Measurements from ENCODE around the gene PSG2.
"Not testable (repeated sequence)": the region's sequence is repeated elsewhere in the genome, so short reads cannot be mapped to it uniquely, and the experiment has no call there.

Gene PSG2

DNA sequence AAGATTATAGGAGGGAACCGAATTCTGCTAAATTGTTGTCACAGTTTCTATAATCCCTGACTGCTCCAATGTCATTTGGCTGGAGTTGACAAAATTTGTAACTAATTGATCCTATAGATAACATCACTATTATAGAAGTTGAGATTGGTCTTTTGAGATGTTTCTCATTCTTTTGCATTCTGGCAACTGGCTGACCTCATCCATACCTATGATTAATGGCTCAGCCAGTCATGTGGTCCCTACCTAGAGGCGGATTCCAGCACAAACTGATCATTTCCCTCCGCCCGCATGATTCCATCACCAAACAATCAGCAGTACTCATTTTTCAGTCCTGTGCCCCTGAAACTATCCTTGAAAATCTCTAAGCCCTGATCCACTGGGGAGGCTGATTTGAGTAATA lies 4.2 kb downstream of the PSG2 start:
- no peak for DNase-seq (ENCODE audit: low read depth in 4 of 4, low spot score in 1 of 4)

DNA sequence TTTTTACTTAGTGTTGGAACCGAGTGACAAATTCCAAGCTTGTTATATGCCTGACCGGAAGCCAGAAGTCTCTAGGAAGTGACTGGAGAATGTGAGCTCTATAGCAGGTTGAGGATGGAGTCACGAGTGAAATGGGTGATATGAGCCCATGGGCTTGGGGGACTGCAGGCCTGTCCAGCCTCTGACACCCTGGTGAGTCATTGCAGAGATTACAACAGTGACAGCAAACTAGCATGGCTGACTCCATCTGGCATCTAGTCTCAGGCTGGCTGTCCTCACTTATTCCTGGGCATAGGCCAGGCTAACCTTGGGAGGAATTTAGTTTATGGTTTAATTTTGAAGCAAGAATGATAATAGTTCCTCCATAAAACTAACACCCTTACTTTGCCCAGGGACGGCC lies 4.6 kb downstream of the PSG2 start:
- DNase-seq (ENCODE audit: low read depth in 4 of 4, low spot score in 1 of 4): not testable (repeated sequence)

DNA sequence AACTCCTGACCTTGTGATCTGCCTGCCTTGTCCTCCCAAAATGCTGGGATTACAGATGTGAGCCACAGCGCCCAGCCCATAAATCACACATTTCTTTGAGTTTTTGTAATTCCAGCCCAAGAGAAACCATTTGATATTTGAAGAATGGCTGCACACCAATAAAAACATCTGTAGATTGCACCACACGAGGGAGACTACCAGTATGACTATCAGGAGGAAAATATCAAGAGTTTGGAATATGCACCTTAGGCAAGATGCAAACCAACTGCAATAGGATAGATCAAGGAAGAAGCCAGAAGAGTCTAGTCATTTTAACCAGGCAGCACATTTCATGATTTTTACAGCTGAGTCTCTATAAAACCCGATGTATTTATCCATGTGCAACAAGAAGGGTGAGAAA lies 20.1 kb downstream of the PSG2 start:
- not testable (repeated sequence) for DNase-seq (ENCODE audit: low read depth in 4 of 4, low spot score in 1 of 4)

DNA sequence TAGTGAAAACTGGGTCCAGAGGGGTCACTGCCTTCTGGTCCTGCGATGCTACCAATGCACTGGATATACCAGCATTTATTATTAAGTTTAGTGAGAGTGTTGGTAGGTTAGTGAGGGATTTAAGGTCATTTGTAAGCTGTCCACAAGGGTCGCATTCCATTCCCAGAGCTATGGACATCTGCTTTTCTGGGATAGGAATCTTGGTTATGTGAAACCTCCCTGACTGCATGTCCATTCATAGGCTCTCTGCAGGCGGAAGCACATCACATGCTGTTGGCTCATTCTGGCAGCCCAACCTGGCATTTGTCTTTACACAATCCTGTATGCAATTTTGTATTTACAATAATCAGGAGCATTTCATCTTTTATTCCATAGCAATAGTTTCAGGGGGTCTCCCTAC lies 21.2 kb downstream of the PSG2 start:
- not testable (repeated sequence) for DNase-seq (ENCODE audit: low read depth in 4 of 4, low spot score in 1 of 4)

DNA sequence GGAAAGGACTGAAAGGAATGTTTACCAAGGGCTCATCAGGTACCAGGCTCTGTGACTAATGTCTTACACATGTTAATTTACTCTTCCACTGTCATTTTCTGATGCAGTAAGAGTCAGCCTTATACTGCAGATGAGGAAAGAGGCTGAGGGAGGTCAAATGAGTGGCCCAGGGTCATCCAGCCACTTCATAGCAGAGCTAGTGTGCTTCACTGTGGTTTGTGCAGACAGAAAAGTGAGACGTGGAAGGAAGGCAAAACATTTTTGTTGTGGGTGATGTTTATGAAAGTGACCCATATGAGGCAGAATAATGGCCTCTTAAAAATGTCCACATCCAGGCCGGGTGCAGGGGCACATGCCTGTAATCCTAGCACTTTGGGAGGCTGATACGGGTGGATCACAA lies 22.2 kb downstream of the PSG2 start:
- DNase-seq (ENCODE audit: low read depth in 4 of 4, low spot score in 1 of 4): not testable (repeated sequence)

DNA sequence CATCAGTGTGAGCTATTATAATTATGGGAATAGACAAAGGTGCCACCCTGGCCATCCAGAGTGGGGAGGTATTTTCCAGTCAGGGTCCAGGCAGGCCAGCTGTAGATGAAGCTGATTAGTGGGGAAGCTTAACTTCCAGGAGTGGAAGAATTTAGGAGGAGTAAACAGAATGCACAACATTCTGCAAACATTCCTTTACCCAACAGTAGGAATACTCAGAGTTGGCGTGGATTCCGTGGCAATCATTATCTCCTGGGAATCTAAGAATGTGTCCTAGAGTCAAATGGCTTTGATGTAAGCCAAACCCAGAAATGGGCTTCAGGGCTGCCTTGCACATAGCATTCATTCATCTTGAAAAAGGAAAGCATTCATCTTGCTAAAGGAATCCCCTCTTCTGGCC lies 23.0 kb downstream of the PSG2 start:
- DNase-seq (ENCODE audit: low read depth in 4 of 4, low spot score in 1 of 4): not testable (repeated sequence)

DNA sequence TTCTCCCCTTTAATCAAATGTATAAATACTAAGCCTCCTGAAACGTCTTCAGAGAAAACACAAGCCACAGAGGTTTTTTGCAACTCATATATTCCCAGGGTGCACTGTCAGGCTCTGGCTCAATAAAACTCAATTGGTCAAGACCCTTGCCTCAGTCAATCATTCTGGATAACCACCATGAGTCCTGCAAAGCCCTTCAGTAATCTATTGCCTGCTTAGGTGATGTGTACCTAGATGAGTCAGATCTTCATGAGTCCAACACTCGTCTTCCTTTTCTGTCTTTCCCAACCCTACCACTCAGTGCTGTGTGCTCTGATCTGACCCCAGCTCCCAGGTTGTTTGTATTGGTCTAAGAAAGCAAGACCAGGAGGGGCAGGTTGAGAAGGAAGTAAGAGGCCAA lies 24.1 kb downstream of the PSG2 start:
- not testable (repeated sequence) for DNase-seq (ENCODE audit: low read depth in 4 of 4, low spot score in 1 of 4)

DNA sequence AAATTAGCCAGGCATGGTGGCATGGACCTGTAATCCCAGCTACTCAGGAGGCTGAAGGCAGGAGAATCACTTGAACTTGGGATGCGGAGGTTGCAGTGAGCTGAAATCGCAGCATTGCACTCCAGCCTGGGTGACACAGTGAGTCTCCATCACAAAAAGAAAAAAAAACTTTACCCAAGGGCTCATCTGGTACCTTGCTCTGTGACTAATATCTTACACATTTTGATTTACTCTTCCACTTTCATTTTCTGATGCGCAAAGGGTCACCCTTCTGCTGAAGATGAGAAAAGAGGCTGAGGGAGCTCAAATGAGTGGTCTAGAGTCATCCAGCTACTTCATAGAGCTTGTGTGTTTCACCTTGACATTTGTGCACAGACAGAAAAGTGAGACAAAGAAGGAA lies 34.5 kb downstream of the PSG2 start:
- not testable (repeated sequence) for DNase-seq (ENCODE audit: low read depth in 4 of 4, low spot score in 1 of 4)

DNA sequence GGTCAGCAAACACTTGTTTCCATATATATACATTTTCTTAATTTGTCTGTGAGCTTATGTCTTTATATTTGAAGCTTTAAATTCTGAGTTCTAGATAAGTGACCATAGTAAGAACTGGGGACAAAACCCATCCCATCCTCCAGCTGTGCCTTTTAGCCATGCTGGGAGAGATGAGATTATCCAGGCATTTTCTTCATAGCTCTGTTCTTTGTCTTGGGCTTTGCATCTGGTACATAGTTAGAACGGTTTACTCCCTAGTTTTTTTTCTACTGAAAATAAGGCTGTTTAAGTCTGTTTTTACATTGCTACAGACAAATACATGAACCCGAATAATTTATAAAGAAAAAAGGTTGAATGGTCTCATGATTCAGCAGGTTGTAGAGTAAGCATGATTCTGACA lies 35.9 kb downstream of the PSG2 start:
- not testable (repeated sequence) for DNase-seq (ENCODE audit: low read depth in 4 of 4, low spot score in 1 of 4)

DNA sequence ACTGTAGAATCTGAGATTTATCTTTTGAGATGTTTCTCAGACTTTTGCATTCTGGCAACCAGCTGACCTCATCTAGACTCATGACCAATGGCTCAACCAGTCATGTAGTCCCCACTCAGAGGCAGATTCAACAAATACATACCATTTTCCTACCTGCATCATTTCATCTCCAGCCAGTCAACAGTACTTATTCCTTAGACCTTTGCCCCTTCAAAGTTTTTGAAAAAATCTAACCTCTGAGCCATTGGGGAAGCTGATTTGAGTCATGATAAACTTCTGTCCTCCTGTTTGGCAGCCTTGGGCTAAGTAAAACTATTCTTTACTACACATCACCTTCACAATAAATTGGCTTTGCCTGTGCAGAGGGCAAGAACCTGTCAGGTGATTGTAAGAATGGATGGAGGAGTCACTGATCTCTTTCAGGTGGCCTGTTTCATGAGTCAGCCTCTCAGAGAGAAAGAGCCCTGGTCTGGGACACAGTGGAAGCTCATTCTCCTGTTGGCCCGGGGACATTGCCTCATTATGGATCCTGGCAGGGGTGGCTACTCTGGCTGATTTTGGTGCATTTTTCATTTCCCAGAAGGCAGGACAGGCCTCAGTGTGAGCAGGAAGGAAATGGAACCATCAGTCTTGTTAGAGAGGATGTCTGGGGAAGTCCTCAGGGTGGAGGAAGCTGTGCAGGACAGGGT lies 38.9 kb downstream of the PSG2 start:
- not testable (repeated sequence) for DNase-seq (ENCODE audit: low read depth in 4 of 4, low spot score in 1 of 4)

DNA sequence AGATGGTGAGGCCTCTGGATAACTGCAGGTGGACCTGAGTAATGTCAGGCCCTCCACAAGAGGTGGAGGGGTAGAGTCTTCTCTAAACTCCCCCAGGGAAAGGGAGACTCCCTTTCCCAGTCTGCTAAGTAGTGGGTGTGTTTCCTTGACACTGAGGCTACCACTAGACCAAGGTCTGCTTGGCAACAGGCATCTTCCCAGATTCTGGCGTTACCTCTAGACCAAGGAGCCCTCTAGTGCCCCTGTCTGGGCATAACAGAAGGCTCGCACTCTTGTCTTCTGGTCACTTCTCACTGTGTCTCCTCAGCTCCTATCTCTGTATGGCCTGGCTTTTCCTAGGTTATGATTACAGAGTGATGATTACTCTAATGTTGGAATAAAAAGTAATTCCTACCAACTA lies 50.9 kb downstream of the PSG2 start:
- not testable (repeated sequence) for DNase-seq (ENCODE audit: low read depth in 4 of 4, low spot score in 1 of 4)

DNA sequence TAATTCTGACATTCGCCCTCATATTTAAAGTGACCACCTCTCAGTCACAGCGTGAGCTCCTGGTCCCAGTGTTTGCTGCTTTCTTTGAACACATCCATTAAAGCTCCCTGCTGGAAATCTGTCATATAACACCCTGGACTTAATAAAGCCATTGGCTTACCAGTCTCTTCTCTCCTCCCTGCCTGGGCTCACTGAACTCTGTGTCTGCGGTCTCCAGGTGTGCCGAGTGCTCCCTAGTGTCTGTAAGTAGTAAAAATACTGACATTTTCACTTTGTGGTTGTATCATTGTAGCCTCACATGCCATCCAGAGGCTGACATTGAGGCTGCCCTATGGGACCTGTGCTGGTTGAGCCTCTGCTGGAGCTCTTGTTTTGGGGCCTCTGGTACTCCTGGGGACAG lies 53.6 kb downstream of the PSG2 start:
- DNase-seq (ENCODE audit: low read depth in 4 of 4, low spot score in 1 of 4): no peak

DNA sequence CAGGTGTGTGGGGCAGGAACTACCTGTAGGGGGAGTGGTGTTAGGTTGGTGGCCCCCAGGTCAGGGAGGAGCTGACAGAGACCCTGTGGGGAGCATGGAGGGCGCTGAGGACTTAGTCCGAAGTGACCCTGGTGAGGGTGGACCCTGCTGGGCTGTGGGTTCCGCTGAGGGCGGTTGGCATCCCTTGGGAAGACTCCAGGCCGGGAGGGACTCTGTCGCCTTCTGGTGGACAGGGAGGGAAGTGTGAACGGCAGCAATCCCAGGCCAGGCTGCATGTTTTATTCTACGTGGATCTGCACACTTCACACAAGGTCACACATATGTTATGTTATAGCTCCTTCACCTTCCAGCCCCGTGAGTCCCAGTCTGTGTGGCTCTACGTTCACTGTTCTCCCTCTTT lies 54.5 kb downstream of the PSG2 start:
- DNase-seq (ENCODE audit: low read depth in 4 of 4, low spot score in 1 of 4): not testable (repeated sequence)

DNA sequence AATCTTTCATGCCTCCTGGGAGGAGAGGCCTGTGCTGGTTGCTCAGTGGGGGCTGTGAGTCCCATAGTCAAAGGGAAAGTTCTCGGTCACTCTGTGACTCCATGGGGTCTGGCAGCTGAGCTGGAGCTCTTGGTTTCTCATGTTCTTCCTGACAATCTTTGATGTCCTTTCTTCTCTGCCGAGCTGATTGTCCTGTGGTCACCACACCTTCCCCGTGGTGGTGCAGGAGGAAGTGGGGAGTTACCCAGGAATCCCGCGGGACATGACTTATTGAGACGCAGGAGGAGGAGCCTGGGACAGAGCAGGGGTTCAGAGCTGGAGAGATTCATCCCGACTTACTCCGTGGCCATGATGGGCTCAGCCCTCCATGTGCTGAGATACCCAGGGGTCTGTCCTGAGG lies 55.4 kb downstream of the PSG2 start:
- DNase-seq (ENCODE audit: low read depth in 4 of 4, low spot score in 1 of 4): not testable (repeated sequence)

DNA sequence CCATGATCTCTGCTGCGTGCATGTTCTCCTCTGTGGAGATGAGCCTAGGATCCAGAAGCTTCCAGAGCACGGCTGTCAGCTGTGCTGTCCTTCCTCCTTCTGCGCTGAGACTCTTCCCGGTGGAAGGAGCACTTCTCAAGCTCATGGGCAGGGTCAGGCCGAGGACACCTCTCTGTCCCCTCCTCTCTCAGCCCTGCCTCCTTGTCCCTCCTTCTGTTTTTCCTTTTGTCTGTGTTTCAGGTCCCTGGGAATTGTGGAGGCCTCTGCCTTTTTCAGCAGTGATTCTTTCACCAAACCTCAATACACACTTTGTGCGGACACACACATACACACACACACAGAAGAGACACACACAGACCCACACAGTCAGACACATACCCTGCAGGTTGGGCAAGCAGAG lies 56.1 kb downstream of the PSG2 start, which contains the start of gene PSG11:
Gene PSG11 (minus strand): TSS at position 101 of the 400 bp plus-strand sequence. CDS start 97 bp downstream, at position 4.
- not testable (repeated sequence) for DNase-seq (ENCODE audit: low read depth in 4 of 4, low spot score in 1 of 4)

DNA sequence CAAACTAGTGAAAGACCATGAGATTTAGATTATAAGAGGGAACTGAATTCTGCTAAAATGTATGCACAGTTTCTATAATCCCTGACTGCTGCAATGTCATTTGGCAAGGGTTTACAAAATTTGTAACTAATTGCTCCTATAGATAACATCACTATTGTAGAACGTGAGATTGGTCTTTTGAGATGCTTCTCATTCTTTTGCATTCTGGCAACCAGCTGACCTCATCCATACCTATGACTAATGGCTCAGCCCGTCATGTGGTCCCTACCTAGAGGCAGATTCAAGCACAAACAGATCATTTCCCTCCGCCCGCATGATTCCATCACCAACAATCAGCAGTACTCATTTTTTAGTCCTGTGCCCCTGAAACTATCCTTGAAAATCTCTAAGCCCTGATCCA lies 60.4 kb downstream of the PSG2 start:
- not testable (repeated sequence) for DNase-seq (ENCODE audit: low read depth in 4 of 4, low spot score in 1 of 4)

DNA sequence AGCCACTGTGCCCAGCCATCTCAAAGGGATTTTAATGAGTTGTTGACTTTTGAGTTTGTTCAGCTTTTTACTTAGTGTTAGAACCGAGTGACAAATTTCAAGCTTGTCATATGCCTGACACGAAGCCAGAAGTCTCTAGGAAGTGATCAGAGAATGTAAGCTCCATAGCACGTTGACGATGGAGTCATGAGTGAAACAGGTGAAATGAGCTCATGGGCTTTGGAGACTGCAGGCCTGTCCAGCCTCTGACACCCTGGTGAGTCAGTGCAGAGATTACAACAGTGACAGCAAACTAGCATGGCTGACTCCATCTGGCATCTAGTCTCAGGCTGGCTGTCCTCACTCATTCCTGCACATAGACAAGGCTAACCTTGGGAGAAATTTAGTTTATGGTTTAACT lies 60.9 kb downstream of the PSG2 start:
- DNase-seq (ENCODE audit: low read depth in 4 of 4, low spot score in 1 of 4): not testable (repeated sequence)

DNA sequence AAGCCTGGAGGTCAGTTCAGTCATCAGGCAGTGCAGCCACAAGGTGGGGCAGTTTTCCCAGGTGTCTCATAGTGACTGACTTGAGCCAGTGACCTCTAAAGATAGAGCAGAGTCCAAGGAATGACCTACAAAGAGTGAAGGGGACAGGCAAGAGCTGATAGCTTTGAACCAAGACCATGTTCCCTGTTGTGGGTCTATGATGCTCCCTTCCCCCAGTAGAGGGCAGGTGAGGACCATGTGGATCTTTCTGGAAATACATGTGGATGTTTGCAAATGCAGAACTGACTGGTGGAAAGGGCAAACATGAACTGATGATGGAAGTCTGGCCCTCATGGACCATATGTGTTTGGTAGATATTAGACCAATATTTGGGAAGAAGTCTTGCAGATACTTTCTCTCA lies 62.9 kb downstream of the PSG2 start:
- not testable (repeated sequence) for DNase-seq (ENCODE audit: low read depth in 4 of 4, low spot score in 1 of 4)
